ENCODE results near the gene F7.

GRCh38 chr13:113059891-113060290 lies 45.7 kb upstream of the F7 start:
- TF ChIP-seq CTCF (IDR thresholded peaks at IDR 0.05; ENCODE audit: low read depth, low read length, poor library complexity, severe bottlenecking) (no peak), EZH2phosphoT487 (IDR thresholded peaks at IDR 0.05; ENCODE audit: borderline replicate concordance, low read length) (no peak)

Data from DOHH2 (cell line).